SK-N-SH treated with all-trans-retinoic acid at 6 μM for 48 hours (cell line): ENCODE data around the gene ATG2B.

Experiments
- ATAC-seq: fragments of 200-7000 bp; cut with Tn5 transposase; 3 replicates; pipeline ENCODE4 v1.9.1; 2020; ENCODE audit warnings: mild to moderate bottlenecking, moderate library complexity
- ARNTL ChIP-seq: fragments of 450-650 bp; formaldehyde crosslinking; IDR thresholded peaks from 2 replicates; pipeline ENCODE4 v1.5.0; 2020; ENCODE audit warnings: low read depth, mild to moderate bottlenecking, moderate library complexity, borderline replicate concordance
- BACH2 ChIP-seq: fragments of 250-450 bp; sonication (Bioruptor Pico); IDR thresholded peaks from 2 replicates; pipeline ENCODE4 v1.9.0; 2021; ENCODE audit warnings: mild to moderate bottlenecking, borderline replicate concordance
- CSDC2 ChIP-seq: fragments of 250-450 bp; sonication (Bioruptor Pico); IDR thresholded peaks from 2 replicates; pipeline ENCODE4 v1.5.0; 2020; ENCODE audit warnings: mild to moderate bottlenecking, moderate library complexity
- ESRRG ChIP-seq: fragments of 250-450 bp; sonication (Bioruptor Pico); IDR thresholded peaks from 2 replicates; pipeline ENCODE4 v1.6.1; 2021; ENCODE audit warnings: mild to moderate bottlenecking
- GLIS3 ChIP-seq: fragments of 250-450 bp; sonication (Bioruptor Pico); IDR thresholded peaks from 2 replicates; pipeline ENCODE4 v1.5.0; 2020; ENCODE audit warnings: mild to moderate bottlenecking, moderate library complexity
- ISL1 ChIP-seq: fragments of 250-450 bp; sonication (Bioruptor Pico); IDR thresholded peaks from 2 replicates; pipeline ENCODE4 v2.1.2; 2022; ENCODE audit warnings: mild to moderate bottlenecking, moderate library complexity
- OSR1 ChIP-seq: fragments of 250-450 bp; sonication (Bioruptor Pico); IDR thresholded peaks from 2 replicates; pipeline ENCODE4 v1.8.0; 2022; ENCODE audit warnings: moderate library complexity, mild to moderate bottlenecking, inconsistent platforms
- PPARA ChIP-seq: fragments of 250-450 bp; sonication (Bioruptor Pico); IDR thresholded peaks from 2 replicates; pipeline ENCODE4 v1.5.0; 2020; ENCODE audit warnings: mild to moderate bottlenecking, borderline replicate concordance
- RARB ChIP-seq: fragments of 250-450 bp; sonication (Bioruptor Pico); IDR thresholded peaks from 2 replicates; pipeline ENCODE4 v1.8.0; 2021; ENCODE audit warnings: mild to moderate bottlenecking, moderate library complexity
- SNAI2 ChIP-seq: fragments of 250-450 bp; sonication (Bioruptor Pico); IDR thresholded peaks from 2 replicates; pipeline ENCODE4 v1.5.0; 2020; ENCODE audit warnings: mild to moderate bottlenecking, moderate library complexity
- TCF4 ChIP-seq: fragments of 250-450 bp; sonication (Bioruptor Pico); IDR thresholded peaks from 2 replicates; pipeline ENCODE4 v1.8.0; 2021; ENCODE audit warnings: mild to moderate bottlenecking, moderate library complexity, borderline replicate concordance
- TOX ChIP-seq: fragments of 250-450 bp; sonication (Bioruptor Pico); IDR thresholded peaks from 2 replicates; pipeline ENCODE4 v1.8.0; 2021; ENCODE audit warnings: mild to moderate bottlenecking, moderate library complexity, borderline replicate concordance
- ZC3H10 ChIP-seq: fragments of 250-450 bp; sonication (Bioruptor Pico); IDR thresholded peaks from 2 replicates; pipeline ENCODE4 v1.5.1; 2021; ENCODE audit warnings: mild to moderate bottlenecking, moderate library complexity
- ZFP3 ChIP-seq: fragments of 250-450 bp; sonication (Bioruptor Pico); IDR thresholded peaks from 2 replicates; pipeline ENCODE4 v1.5.0; 2020; ENCODE audit warnings: mild to moderate bottlenecking, moderate library complexity
- ZFP30 ChIP-seq: fragments of 450-650 bp; formaldehyde crosslinking; IDR thresholded peaks from 2 replicates; pipeline ENCODE4 v1.5.0; 2022; ENCODE audit warnings: mild to moderate bottlenecking, moderate library complexity
- ZNF70 ChIP-seq: fragments of 450-650 bp; formaldehyde crosslinking; IDR thresholded peaks from 2 replicates; pipeline ENCODE4 v1.5.0; 2020; ENCODE audit warnings: mild to moderate bottlenecking, moderate library complexity
- ZNF8 ChIP-seq: fragments of 450-650 bp; formaldehyde crosslinking; IDR thresholded peaks from 2 replicates; pipeline ENCODE4 v1.5.0; 2020; ENCODE audit warnings: mild to moderate bottlenecking, moderate library complexity
- TF ChIP-seq, protein P1 (sequence below): fragments of 250-450 bp; sonication (Bioruptor Pico); IDR thresholded peaks from 2 replicates; pipeline ENCODE4 v1.5.0; 2020; ENCODE audit warnings: mild to moderate bottlenecking, moderate library complexity
- TF ChIP-seq, protein P2 (sequence below): fragments of 250-450 bp; sonication (Bioruptor Pico); IDR thresholded peaks from 2 replicates; pipeline ENCODE4 v1.5.1; 2020; ENCODE audit warnings: low read depth, mild to moderate bottlenecking, moderate library complexity
- TF ChIP-seq, protein P3 (sequence below): fragments of 250-450 bp; sonication (Bioruptor Pico); IDR thresholded peaks from 2 replicates; pipeline ENCODE4 v1.8.0; 2020; ENCODE audit warnings: mild to moderate bottlenecking, moderate library complexity, borderline replicate concordance

Gene ATG2B

DNA sequence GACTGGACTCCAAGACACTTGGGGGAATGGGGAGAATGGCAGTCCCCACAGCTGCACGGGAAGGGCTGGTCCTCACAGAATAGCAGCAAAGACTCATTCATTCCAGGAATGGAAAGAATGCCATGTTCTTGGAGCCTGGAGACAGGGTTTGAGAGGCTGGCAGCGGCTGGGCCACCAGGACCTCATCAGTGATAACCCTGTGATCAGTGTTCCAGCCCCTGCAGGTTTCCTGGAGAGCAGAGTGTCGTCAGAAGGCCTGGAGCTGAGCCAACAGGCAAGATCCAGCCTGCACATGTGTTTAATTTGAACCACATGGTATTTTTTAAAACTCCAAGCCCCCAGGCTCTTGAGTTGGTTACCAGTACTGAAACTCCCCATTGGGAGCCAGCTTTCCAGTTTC lies 95.8 kb downstream of the ATG2B start:
- ATAC-seq: peak; percentile 64
- TF ChIP-seq PPARA (CRISPR knock-in tag) (no peak), TOX (no peak), ZNF70 (CRISPR knock-in tag) (no peak), ZFP30 (CRISPR knock-in tag) (no peak), ZNF8 (CRISPR knock-in tag) (peak; percentile 4; the same call in 1 of the 2 replicates), TCF4 (CRISPR knock-in tag) (peak; percentile 93), ZFP3 (CRISPR knock-in tag) (peak; percentile 45; the same call in 1 of the 2 replicates), CSDC2 (CRISPR knock-in tag) (no peak), ESRRG (CRISPR knock-in tag) (no peak), SNAI2 (CRISPR knock-in tag) (peak; percentile 70; the same call in 1 of the 2 replicates), ISL1 (CRISPR knock-in tag) (no peak)
- TF ChIP-seq, protein P1, sequence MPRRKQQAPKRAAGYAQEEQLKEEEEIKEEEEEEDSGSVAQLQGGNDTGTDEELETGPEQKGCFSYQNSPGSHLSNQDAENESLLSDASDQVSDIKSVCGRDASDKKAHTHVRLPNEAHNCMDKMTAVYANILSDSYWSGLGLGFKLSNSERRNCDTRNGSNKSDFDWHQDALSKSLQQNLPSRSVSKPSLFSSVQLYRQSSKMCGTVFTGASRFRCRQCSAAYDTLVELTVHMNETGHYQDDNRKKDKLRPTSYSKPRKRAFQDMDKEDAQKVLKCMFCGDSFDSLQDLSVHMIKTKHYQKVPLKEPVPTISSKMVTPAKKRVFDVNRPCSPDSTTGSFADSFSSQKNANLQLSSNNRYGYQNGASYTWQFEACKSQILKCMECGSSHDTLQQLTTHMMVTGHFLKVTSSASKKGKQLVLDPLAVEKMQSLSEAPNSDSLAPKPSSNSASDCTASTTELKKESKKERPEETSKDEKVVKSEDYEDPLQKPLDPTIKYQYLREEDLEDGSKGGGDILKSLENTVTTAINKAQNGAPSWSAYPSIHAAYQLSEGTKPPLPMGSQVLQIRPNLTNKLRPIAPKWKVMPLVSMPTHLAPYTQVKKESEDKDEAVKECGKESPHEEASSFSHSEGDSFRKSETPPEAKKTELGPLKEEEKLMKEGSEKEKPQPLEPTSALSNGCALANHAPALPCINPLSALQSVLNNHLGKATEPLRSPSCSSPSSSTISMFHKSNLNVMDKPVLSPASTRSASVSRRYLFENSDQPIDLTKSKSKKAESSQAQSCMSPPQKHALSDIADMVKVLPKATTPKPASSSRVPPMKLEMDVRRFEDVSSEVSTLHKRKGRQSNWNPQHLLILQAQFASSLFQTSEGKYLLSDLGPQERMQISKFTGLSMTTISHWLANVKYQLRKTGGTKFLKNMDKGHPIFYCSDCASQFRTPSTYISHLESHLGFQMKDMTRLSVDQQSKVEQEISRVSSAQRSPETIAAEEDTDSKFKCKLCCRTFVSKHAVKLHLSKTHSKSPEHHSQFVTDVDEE (CRISPR knock-in tag): peak; percentile 79
- TF ChIP-seq, all 23 proteins: peak for 5

DNA sequence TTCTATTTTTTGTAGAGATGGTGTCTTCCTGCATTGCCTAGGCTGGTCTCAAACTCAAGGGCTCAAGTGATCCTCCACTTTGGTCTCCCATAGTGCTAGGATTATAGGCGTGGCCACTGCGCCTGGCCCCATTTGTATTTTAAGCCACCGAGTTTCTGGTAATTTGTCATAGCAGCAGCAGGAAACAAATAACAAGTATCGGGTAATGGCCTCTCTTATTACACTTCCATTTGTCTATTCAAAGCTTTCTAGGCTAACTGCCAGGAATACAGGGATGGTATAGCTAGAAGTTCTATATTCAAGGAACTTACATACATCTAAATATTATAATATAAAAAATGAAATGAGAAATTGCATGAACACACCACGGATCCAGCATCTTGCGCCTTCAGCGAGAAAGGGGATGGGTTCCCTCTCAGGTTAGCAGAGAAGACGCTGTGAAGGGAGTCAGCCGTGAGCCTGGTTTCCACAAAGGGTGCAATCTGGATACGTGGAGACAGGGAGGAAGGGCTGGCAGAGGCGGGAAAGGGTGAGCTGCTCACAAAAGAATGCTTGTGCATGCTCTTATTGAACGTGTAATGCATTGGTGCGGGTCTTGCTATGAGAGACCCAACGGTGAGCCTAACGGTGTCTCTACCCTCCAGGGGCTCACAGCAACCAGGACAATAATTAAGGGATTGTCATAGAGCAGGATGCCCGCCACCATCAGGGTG lies 97.6 kb downstream of the ATG2B start:
- ATAC-seq: no peak
- no peak for TF ChIP-seq PPARA (CRISPR knock-in tag)
- TF ChIP-seq RARB (CRISPR knock-in tag): no peak
- no peak for TF ChIP-seq ZNF70 (CRISPR knock-in tag)
- no peak for TF ChIP-seq ZFP30 (CRISPR knock-in tag)
- no peak for TF ChIP-seq ARNTL (CRISPR knock-in tag)
- TF ChIP-seq ZC3H10 (CRISPR knock-in tag): no peak
- no peak for TF ChIP-seq SNAI2 (CRISPR knock-in tag)
- no peak for TF ChIP-seq GLIS3 (CRISPR knock-in tag)
- TF ChIP-seq ZFP3 (CRISPR knock-in tag): no peak
- TF ChIP-seq, protein P2, sequence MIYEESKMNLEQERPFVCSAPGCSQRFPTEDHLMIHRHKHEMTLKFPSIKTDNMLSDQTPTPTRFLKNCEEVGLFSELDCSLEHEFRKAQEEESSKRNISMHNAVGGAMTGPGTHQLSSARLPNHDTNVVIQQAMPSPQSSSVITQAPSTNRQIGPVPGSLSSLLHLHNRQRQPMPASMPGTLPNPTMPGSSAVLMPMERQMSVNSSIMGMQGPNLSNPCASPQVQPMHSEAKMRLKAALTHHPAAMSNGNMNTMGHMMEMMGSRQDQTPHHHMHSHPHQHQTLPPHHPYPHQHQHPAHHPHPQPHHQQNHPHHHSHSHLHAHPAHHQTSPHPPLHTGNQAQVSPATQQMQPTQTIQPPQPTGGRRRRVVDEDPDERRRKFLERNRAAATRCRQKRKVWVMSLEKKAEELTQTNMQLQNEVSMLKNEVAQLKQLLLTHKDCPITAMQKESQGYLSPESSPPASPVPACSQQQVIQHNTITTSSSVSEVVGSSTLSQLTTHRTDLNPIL (CRISPR knock-in tag): no peak
- TF ChIP-seq TCF4 (CRISPR knock-in tag): no peak
- TF ChIP-seq ESRRG (CRISPR knock-in tag): no peak
- TF ChIP-seq, protein P1 (CRISPR knock-in tag): no peak
- TF ChIP-seq TOX: no peak
- no peak for TF ChIP-seq OSR1 (CRISPR knock-in tag)
- TF ChIP-seq, protein P3, sequence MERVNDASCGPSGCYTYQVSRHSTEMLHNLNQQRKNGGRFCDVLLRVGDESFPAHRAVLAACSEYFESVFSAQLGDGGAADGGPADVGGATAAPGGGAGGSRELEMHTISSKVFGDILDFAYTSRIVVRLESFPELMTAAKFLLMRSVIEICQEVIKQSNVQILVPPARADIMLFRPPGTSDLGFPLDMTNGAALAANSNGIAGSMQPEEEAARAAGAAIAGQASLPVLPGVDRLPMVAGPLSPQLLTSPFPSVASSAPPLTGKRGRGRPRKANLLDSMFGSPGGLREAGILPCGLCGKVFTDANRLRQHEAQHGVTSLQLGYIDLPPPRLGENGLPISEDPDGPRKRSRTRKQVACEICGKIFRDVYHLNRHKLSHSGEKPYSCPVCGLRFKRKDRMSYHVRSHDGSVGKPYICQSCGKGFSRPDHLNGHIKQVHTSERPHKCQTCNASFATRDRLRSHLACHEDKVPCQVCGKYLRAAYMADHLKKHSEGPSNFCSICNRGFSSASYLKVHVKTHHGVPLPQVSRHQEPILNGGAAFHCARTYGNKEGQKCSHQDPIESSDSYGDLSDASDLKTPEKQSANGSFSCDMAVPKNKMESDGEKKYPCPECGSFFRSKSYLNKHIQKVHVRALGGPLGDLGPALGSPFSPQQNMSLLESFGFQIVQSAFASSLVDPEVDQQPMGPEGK: no peak
- no peak for TF ChIP-seq CSDC2 (CRISPR knock-in tag)
- no peak for TF ChIP-seq BACH2 (CRISPR knock-in tag)

DNA sequence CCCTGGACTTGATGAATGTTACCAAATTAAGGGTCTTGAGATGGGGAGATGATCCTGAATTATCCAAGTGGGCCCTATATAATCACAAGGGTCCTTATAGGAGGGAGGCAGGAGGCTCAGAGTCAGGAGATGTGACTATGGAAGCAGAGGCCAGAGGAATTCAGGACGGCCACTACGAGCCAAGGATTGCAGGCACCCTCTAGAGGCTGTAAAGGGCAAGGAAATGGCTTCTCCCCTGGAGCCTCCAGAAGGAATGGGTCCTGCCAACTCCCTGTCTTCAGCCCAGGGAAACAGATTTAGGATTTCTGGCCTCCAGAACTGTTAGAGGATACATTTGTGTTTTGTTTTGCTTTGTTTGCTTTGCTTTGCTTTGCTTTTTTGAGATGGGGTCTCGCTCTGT lies 98.3 kb downstream of the ATG2B start:
- ATAC-seq: 0 out of 3 replicates have a peak, but pooled peaks have one; percentile 7
- TF ChIP-seq ISL1 (CRISPR knock-in tag) (no peak), TOX (no peak), BACH2 (CRISPR knock-in tag) (no peak), ARNTL (CRISPR knock-in tag) (no peak)
- TF ChIP-seq, protein P3: no peak
- TF ChIP-seq, protein P2 (CRISPR knock-in tag): no peak
